ENCODE results near the gene PRDM13. TPM values are rescaled to one million over a fixed set of nuclear protein-coding genes. Genes with fewer than 3 reads are reported as not detected.
A peak's percentile ranks its signal among the peaks of the same experiment; 100 is the strongest.

PRDM13 gene
- total RNA-seq, 1 donor from 2014 or later, result not detected

- H3K4me1 ChIP-seq, result peaks cover 36% of the 10 kb centered on the region
- H3K4me3 ChIP-seq, result no peak overlapping the region
- no peak overlapping the region for H3K27ac ChIP-seq (replicated peaks)
- no peak for TF ChIP-seq CTCF (IDR thresholded peaks at IDR 0.05; ENCODE audit: borderline replicate concordance)
- H3K36me3 ChIP-seq, result no peaks in the 10 kb centered on the region
- intact Hi-C loops (cut with micrococcal nuclease), result no loop called here
- DNase-seq, result no peak
- H3K9me3 ChIP-seq (replicated peaks), result no peaks in the 10 kb centered on the region
- peaks cover 100% of the 10 kb centered on the region for H3K27me3 ChIP-seq (ENCODE audit: low read depth)
Observed at GRCh38 chr6:99611148-99611547, 4.5 kb downstream of the PRDM13 start.

DNA sequence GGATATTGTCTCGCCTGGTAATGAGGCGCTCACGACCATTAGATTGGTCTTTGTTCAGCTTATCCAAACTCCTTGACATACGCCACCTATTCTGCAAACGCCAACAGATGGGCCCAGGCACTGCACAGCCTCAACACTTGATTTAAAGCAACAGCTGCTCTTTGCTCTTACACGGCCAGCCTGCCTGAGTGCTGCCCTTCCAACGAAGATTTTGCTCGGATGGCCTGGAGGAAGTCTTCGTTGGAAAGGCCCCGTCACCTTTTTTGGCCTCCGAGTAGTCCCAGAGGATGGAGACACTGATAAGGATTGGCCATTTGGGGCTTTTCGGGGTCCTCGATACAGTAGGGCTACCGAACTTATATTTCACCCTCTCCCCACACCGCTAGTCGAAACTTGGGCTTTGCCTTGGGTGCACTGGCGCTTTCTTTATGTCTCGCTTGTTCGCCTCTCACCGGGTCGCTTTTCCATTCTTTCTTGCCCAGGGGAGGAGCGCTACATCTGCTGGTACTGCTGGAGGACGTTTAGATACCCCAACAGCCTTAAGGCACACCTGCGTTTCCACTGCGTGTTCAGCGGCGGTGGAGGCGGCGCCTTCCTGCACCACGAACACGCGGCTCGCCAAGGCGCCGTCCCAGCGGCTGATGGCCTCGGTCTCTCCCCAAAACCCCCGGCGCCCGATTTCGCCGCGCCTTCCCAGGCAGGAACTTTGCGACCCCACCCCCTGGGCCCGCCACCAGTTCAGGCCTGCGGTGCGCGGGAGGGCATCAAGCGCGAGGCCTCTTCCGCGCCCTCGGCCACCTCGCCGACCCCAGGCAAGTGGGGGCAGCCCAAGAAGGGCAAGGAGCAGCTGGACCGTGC is 6.1 kb downstream of the PRDM13 start:
- H3K27ac ChIP-seq (replicated peaks), result no peak overlapping the region
- no peaks in the 10 kb centered on the region for H3K36me3 ChIP-seq
- no peak for DNase-seq
- H3K9me3 ChIP-seq (replicated peaks), result no peaks in the 10 kb centered on the region
- H3K4me1 ChIP-seq, result peaks cover 25% of the 10 kb centered on the region
- peaks cover 100% of the 10 kb centered on the region for H3K27me3 ChIP-seq (ENCODE audit: low read depth)
- TF ChIP-seq CTCF (IDR thresholded peaks at IDR 0.05; ENCODE audit: borderline replicate concordance), result no peak
- peak overlapping the region; percentile 66 for H3K4me3 ChIP-seq
- intact Hi-C loops (cut with micrococcal nuclease), result no loop called here

GRCh38 chr6:99613409-99613704 is 6.7 kb downstream of the PRDM13 start:
- TF ChIP-seq CTCF (IDR thresholded peaks at IDR 0.05; ENCODE audit: borderline replicate concordance), result peak; percentile 54
- no peaks in the 10 kb centered on the region for H3K36me3 ChIP-seq
- peak overlapping the region; percentile 66 for H3K4me3 ChIP-seq
- intact Hi-C loops (cut with micrococcal nuclease), result no loop called here
- H3K4me1 ChIP-seq, result peaks cover 22% of the 10 kb centered on the region
- H3K9me3 ChIP-seq (replicated peaks), result no peaks in the 10 kb centered on the region
- no peak overlapping the region for H3K27ac ChIP-seq (replicated peaks)
- H3K27me3 ChIP-seq (ENCODE audit: low read depth), result peaks cover 100% of the 10 kb centered on the region
- DNase-seq, result no peak

DNA sequence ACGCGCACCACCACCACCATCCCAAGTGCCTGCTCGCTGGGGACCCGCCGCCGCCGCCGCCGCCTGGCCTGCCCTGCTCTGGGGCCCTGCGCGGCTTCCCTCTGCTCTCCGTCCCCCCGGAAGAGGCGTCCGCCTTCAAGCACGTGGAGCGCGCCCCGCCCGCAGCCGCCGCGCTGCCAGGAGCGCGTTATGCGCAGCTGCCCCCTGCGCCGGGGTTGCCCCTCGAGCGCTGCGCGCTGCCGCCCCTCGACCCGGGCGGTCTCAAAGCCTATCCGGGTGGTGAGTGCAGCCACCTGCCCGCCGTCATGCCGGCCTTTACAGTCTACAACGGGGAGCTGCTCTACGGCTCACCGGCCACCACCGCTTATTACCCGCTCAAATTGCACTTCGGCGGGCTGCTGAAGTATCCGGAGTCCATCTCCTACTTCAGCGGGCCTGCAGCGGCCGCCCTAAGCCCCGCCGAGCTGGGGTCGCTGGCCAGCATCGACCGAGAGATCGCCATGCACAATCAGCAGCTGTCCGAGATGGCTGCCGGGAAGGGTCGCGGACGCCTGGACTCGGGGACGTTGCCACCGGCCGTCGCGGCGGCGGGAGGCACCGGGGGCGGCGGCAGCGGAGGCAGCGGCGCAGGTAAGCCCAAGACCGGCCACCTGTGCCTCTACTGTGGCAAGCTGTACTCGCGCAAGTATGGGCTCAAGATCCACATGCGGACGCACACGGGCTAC is 7.2 kb downstream of the PRDM13 start:
- Histone ChIP-seq H3K4me1 (peaks cover 27% of the 10 kb centered on the region), H3K4me3 (peak overlapping the region; percentile 66), H3K27ac (replicated peaks) (no peak overlapping the region), H3K9me3 (replicated peaks) (no peaks in the 10 kb centered on the region), H3K36me3 (no peaks in the 10 kb centered on the region), H3K27me3 (ENCODE audit: low read depth) (peaks cover 100% of the 10 kb centered on the region)
- intact Hi-C loops (cut with micrococcal nuclease), result no loop called here
- no peak for DNase-seq
- TF ChIP-seq CTCF (IDR thresholded peaks at IDR 0.05; ENCODE audit: borderline replicate concordance), result no peak

DNA sequence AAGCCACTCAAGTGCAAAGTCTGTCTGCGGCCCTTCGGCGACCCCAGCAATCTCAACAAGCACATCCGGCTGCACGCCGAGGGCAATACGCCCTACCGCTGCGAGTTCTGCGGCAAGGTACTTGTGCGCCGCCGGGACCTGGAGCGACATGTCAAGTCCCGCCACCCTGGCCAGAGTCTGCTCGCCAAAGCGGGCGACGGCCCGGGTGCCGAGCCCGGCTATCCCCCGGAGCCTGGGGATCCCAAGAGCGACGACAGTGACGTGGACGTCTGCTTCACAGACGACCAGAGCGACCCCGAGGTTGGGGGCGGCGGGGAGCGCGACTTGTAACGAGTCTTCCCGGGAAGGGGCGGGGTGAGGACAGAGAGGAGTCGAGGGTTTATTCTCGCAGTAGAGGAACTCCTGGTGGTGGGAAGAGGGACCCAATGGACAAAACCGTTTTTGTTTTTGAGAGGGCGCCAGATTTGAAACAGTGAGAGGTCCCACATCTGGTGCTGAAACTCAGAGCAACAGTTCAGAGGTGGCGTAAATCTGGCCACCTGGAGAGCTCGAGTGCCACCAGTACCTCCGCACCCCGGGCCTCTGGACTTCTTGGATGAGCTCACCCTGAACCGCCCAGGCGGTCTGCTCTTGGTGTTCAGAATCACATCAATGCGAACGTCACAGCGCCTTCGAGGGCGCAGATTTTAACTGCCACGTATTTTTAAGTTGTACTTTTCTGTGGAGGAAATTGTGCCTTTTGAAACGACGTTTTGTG is 8.0 kb downstream of the PRDM13 start:
- no peak for TF ChIP-seq CTCF (IDR thresholded peaks at IDR 0.05; ENCODE audit: borderline replicate concordance)
- Histone ChIP-seq H3K4me3 (peak overlapping the region; percentile 66), H3K36me3 (no peaks in the 10 kb centered on the region)

More for the DNA sequence above, 8.0 kb downstream of the PRDM13 start:
- Histone ChIP-seq H3K9me3 (replicated peaks) (no peaks in the 10 kb centered on the region), H3K27ac (replicated peaks) (no peak overlapping the region), H3K4me1 (peaks cover 31% of the 10 kb centered on the region), H3K27me3 (ENCODE audit: low read depth) (peaks cover 100% of the 10 kb centered on the region)
- intact Hi-C loops (cut with micrococcal nuclease), result no loop called here
- DNase-seq, result no peak
